HG02623 (cell line): Measurements from ENCODE around the gene MFRP.

Experiments used
- ATAC-seq: cut with Tn5 transposase; IDR thresholded peaks from one replicate; pipeline ENCODE4 v1.9.1; 2021; ENCODE audit warnings: moderate library complexity; ENCODE audit not compliant: unreplicated experiment

Gene MFRP

DNA sequence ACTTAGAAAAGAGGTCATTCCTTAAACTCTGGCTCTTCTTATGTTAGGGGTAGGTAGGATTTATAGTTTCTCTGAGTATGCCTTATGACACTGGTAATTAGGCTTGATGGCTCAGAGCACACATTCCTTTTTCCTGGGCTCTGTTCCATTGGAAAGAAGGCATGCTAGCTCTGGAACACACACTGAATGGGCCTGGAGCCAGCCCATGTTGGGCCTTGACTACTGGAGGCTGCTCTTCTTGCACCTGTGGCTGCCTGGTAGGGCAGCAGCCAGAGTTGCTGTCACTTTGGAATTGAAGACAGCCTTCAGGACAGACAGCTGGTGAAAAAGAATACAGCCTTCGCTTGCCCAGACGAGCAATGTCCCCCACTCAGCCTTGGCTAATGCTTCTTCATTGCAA lies 47.8 kb downstream of the MFRP start:
- no peak for ATAC-seq

DNA sequence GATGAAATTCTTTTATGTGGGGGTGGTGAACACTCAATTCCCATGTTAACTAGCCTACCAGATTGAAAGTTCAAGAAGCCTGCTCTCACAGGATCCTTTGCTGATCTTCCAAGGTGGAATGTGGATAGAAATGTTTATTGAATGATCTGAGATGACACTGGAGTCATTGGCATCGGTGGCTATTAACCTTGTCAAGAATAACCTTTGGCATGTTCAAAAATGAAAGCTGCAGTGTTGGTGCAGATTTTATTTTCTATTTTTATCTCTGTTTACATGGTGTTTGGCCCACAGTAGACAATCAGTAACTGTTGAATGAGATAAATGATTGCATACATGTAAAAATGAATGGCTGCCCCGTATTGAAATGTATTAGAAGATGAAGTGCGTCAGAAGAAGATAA lies 48.6 kb downstream of the MFRP start:
- no peak for ATAC-seq

DNA sequence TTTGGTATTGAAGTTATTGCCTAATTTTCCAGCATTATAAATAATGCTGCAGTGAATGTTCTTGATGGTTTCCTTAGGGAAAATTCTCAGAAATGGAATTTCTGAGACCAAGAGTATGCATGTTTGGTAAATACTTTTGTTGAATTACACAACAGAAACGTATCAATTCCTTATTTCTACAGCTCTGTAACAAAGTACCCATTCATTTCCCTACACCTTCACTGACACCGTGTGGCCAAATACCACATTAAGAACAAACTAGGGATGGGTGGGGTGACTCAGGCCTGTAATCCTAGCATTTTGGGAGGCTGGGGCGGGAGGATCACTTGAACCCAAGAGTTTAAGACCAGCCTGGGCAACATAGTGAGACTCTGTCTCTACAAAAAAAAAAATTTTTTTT lies 51.3 kb downstream of the MFRP start:
- no peak for ATAC-seq

DNA sequence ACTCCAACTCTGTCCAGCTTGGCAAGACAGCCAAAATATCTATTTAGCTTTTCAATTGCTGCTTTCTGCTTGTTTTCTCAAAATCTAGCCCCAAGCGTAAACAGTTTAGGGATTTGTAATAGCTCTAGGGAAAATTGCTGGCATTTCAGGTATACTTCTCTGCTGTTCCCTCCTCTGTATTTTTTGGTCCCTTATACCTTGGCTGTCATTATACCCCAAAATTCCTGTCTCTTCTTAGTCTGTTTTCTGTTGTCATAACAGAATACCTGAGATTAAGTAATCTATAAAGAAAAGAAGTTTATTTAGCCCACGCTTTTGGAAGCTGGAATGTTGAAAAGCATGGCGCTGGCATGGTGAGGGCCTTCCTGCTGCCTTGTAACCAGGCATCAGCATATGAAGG lies 53.0 kb downstream of the MFRP start:
- ATAC-seq, result no peak

DNA sequence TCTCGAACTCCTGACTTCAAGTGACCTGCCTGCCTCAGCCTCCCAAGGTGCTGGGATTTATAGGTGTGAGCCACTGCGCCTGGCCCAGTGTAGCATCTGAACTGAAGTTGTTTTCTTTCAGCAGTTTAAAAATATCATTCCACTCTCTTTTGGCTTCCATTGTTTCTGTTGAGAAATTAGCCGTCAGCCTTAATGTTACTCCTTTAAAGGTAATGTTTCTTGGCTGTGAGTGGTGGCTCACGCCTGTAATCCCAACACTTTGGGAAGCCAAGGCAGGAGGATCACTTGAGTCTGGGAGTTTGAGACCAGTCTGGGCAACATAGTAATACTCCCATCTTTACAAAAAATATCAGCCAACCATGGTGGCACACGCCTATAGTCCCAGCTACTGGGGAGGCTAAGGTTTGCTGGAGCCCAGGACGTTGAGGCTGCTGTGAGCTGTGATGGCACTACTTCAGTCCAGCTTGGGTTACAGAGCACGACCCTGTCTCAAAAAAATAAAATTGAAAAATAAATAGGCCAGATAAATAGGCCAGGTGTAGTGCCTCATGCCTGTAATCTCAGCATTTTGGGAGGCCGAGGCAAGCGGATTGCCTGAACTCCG lies 55.5 kb downstream of the MFRP start:
- ATAC-seq, result no peak
